GM18873 (cell line): ENCODE data around the gene PLCG2.
A peak's percentile ranks its signal among the peaks of the same experiment; 100 is the strongest.
"Not testable (repeated sequence)": the region's sequence is repeated elsewhere in the genome, so short reads cannot be mapped to it uniquely, and the experiment has no call there.

Experiments used
- ATAC-seq: cut with Tn5 transposase; IDR thresholded peaks from one replicate; pipeline ENCODE4 v1.9.1; 2021; ENCODE audit warnings: mild to moderate bottlenecking, moderate library complexity, moderate number of reproducible peaks; ENCODE audit not compliant: unreplicated experiment, low FRiP score

Gene PLCG2

DNA sequence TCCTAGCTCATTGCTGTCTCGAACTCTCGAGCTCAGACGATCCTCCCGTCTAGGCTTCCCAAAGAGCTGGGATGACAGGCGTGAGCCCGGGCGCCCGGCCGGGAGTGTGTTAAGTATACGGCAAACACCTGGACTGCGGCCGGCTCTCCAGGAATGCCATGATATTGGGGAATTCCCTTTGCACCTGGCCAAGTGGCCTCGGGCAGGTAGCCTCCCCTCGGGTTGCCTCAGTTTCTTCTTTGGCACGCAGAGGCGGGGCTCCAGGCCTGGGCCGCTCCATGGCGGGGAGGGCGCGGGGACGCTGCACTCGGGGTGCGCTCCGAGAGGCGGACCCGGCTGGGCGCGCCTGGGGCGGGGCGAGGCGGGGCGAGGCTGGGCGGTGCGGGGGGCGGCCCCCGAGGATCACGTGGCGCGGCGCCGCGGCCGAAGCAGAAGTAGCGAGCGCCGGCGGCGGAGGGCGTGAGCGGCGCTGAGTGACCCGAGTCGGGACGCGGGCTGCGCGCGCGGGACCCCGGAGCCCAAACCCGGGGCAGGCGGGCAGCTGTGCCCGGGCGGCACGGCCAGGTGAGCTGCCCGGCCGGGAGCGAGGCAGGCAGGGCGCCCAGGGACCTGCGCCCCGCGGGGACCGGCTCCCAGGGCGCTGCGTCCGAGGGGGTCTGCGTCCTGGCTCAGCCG lies at the start of gene PLCG2:
PLCG2 (plus strand) TSS at position 431 of the 675 bp plus-strand sequence. CDS start 6,699 bp downstream, outside the sequence.
- ATAC-seq: peak; percentile 49

DNA sequence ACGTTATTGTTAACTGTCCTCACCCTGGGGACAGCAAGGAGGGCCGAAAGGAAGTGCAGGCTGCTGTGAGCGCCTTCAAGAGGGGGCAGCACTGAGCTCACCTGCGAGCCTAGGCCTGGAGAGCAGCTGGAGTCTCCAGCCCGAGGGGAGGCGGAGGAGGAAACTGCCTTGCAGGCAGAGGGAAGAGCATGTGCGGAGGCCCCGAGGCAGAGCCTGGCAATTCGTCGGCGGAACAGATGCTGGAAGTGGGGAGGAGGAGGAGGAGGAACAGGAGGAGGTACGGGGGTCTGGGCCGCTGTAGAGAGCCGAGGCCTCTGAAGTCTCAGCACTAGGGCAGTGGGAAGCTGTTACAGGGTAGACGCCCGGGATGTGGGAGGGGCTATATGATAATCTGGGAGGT lies 49.6 kb upstream of the PLCG2 start:
- ATAC-seq: no peak

DNA sequence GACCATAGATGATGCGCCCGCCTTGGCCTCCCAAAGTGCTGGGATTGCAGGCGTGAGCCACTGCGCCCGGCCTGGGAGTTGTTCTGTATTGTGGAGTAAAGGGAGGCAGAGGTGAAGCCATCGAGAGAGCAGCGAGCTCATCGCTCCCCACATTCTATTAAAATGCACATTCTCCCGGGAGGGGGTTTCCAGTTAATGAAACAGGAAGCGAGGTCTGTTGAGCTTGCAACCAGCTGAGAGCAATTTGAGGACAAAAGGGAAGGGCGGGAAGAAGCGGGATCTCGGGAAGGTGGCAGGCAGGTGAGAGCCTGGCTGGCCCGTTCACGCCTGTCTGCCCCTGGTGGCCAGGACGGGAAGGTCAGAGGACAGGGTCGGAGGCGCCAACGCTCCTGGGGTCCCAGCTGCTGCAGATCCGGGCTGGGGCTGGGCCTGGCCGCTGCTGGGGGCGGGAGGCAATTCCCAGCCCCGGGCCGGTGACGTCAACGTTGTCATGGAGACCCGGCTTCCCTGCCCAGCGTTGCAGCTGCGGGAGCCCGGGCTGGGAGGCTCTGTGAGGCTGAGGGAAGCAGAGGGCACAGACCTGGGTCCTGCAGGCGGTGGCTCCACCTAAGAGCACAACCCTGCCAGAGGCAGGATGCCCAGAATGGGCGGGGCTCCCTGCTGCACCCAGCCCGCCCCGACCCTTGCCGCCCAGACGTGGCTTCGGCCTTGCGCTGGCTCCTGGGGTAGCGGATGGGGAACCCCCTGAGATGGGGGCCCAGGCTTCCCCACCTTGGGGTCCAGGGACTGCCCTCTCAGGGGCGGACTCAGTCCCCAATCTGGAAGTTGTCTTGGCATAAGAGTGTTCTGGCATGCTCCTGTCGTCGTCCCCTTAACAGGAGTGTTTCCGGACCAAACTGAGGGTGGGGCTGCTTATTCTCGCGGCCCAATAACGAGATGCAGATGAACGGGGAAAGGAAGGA lies 48.7 kb upstream of the PLCG2 start:
- peak; percentile 62 for ATAC-seq

DNA sequence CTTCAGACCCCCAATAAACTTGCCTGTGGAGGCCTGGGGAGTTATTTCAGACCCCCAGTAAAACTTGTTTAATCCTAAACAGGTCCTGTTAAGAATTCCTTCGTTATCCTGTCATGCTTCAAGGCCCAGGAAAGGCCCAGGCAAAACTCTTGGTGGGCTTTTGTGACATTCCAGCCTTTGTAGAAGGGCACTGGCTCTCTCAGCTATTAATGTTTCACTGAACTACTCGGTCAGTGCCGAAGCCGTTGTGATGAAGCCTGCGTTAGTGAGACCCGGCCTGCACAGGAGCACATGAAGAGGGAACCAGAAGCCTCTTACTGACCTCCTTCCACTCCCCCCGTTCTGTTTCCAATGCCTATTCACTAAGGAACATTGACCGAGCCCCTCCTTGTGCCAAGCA lies 47.4 kb upstream of the PLCG2 start:
- no peak for ATAC-seq

DNA sequence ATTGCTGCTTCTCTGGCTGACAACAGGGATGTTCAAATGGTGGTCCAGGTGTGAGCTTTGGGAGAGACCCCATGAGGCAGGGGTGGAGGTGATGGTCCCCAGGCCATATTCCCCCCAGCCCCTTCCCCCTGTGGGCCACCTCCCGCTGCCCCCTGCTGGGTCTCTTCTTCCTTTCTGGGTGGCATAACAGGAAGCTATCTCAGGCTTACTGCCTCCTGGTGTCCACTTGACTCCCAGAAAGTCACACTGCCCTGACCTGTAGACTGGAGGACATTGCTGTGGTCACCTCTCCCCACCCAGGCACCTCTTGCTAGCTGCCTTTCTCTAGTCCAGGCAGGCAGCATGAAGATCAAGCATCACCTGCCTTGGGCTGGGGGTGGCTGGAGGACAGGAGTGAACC lies 46.4 kb upstream of the PLCG2 start:
- no peak for ATAC-seq

DNA sequence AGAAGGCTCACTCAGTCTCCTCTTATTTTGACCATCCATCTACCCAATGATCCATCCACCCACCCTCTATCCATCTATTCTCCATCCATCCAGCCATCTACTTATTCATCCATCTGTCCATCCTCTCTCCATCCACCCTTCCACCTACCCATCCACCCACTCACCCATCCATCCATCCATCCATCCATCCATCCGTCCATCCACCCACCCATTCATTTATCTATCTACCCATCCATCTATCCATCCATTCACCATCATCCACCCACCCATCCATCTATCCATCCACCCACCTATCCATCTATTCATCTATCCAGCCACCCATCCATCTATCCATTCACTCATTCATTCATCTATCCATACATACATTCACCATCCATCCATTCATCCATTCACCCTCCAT lies 45.8 kb upstream of the PLCG2 start:
- no peak for ATAC-seq

DNA sequence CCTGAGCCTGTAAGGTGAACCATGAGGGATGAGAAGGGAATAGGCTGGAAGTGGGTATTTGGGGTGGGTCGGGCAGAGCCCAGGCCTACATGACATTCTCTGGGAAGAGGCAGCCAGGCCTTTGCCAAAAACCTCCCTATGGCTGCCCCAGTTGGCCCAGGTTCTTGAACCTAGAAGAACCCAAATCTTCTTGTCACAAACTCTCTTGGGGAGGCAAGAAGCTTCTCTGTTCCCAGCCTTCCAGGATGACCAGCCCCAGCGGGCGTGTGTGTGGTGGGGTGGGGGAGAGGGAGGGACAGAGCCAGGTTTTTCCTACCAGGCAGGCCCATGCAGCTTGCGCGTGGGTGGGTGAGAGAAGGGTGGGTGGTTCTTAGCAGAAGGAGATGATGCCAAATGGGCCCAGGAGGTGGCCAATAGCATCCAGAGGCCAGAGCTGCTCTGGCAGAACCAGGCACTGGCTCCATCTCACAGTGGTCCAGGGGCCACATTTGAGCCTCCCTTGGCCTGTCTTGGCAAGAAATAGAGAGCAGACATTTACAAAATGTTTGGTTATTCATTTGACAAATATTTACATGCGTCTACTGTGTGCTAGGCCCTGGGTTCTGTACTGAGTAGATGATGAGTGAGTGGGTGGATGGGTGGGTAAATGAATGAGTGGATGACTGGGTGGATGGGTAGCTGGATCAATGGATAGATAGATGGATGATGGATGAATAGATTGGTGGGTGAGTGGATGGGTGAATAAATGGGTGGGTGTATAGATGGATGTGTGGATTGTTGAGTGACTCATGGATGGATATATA lies 44.3 kb upstream of the PLCG2 start:
- ATAC-seq: no peak

DNA sequence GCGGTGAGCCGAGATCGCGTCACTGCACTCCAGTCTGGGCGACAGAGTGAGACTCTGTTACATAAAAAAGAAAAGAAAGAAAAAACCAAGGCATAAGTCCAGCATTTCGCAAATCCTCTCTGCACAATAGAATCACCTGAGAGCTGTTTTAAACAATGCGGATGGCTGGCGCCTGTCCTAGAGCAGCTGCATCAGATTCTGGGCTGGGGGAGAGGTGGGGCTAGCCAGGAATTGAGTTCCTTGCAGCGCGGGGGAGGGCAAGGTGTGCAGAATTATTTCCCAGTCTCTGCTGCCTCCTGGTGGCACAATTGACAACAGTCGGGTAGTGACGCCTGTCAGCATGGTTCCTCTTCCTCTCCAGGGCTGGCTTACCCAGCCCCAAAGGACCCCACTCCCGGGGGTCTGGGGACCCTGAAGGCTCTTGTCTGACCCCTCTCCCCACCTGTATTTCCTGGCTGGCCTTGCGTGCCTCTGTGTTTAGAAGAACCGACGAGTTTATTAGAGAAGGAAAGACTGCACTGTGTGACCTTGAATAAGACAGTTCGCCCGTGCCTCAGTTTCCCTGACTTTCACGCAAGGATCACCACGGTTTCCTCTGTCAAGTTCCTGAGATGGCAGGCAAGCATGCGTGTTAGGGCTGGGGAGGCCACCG lies 41.1 kb upstream of the PLCG2 start:
- ATAC-seq: no peak

DNA sequence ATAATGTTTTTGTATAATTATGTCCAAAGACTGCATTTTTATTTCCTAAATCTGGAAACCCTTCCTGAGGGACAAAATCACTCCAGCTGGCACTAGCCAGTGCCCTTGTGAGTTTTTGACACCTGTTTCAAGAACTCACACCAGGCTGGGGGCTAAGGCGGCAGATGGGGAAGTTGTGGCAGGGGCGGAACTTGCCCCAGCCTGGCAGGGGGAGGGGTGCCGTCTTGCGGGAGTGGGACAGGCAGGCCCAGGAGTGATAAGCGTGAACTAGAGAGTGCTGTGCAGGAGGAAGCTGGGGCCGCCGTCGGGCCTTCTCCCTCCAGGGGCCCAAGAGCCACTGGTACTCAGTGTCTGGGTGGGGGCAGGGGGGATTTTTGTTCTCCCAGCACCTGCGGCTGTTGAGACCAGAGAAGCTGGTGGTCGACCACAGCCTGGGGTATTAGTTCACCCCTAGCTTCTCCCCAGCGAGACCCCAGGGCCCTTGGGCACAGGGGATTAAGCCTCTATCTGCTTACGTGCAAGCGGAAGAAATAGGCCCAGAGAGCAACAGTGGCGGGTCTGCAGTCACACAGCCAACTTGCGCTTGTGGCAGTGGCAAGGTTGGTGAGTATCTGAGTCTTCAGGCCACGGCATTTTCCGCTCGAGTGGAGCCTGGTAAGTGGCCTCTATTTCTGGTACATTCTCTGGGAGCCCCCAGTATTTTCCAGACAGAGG lies 40.2 kb upstream of the PLCG2 start:
- ATAC-seq: no peak

DNA sequence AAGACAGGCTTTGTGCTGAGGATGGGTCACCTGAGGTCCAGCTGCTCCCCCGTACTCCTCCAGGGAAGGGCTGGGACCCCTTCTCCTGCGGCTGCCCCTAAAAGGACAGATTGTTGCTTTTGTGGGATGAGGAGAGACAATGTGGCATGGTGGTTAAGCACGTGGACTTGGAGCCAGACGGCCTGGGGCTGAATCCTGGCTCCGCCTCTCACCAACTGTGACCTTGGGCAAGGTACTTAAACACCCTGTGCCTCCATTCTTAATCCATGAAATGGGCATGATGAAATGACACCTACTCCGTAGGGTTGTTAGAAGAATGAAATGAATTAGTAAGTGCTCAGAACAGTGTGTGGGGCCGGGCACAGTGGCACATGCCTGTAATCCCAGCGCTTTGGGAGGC lies 39.6 kb upstream of the PLCG2 start:
- no peak for ATAC-seq

DNA sequence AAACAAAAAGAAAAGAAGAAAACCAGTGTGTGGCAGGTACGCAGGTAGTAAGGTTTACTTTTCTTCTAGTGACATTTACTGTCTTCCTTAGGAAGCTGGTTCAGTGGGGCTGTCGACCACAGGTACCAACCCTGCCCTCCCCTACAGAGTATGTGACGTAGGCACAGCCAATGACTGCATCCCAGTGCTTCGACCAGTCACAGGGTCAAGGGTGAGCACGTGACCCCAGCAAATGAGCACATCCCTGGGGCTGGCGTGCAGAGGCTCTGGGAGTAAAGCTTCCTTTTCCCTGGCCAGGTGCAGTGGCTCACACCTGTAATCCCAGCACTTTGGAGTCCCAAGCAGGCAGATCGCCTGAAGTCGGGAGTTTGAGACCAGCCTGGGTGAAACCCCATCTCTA lies 38.9 kb upstream of the PLCG2 start:
- peak; percentile 51 for ATAC-seq

DNA sequence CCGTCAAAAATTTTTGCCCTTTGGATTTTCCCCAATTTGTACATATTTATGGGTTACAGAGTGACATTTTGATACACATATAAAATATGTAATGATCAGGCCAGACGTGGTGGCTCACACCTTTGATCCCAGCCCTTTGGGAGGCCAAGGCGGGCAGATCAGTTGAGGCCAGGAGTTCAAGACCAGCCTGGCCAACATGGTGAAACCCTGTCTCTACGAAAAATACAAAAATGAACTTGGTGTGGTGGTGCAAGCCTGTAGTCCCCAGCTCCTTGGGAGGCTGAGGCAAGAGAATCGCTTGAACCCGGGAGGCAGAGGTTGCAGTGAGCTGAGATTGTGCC lies 37.7 kb upstream of the PLCG2 start:
- not testable (repeated sequence) for ATAC-seq

DNA sequence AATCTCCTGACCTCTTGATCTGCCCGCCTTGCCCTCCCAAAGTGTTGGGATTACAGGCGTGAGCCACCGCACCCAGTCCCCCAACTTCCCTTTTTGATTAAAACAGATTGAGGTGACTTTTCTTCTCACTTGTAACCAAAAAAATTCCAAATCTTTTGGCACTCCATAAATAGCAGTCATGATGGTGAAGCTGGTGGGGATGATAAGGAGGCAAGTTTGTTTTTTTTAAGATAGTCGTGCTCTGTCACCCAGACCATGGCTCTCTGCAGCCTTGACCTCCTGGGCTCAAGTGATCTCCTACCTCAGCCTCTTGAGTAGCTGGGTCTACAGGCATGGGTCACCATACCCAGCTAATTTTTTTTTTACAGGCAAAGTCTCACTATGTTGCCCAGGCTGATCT lies 34.7 kb upstream of the PLCG2 start:
- ATAC-seq: no peak

DNA sequence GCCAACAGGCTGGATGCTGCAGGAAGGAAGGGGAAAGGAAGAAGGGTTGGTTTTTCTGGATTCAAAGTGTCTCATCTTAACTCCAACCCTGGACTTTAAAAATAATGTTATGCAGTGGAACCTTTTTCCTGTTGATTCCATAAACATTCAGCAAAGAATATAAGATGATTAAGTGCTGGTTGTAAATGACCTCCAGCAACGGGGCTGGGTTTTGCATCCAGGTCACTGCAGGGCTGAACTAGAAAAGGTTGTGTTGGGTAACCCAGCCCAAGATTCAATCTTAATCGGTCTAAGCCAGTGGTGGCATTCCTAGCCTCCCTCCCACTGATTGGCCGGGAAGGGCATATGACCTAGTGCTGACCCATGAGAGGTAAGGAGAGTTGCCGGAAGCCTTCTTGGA lies 34.2 kb upstream of the PLCG2 start:
- ATAC-seq: no peak

DNA sequence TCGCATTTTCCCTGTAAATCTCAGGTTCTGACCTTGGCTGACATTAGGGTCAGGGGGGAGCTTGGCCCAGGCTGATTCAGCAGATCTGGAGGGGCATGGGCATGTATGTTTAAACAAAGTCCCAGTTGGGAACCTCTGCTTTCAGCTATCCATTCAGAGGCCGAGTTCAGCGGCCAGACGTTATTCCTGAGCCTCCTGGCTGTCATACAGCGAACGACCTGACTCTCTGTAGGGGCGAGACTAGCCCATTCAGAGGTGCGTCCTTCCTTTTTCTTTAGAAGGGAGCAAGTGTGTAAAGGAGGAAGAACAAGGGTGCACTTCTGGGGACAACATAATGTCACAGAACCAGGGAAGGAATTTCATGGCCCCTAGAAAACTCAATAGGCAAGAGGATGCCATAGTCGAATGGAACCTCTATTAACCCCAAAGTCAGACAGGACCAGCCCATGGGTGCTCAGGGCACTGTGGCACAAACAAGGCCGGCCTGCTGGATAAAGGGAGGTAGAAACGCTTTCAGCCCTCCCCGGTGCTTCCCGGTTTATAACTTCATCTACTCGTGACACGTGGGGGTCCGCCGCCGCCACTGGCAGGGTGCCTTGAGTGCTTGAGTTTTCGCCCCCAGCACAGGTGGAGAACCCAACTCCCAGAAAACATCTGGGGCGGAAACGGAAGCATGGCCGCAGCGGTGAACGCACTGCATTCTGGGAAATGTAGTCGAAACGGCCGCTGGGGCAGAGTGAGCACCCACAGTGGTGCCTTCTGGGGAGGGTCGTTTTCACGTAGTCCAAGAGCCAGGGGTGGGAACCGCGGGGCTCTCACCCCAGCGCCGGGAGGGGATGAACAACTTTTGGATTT lies 33.2 kb upstream of the PLCG2 start:
- ATAC-seq: no peak

DNA sequence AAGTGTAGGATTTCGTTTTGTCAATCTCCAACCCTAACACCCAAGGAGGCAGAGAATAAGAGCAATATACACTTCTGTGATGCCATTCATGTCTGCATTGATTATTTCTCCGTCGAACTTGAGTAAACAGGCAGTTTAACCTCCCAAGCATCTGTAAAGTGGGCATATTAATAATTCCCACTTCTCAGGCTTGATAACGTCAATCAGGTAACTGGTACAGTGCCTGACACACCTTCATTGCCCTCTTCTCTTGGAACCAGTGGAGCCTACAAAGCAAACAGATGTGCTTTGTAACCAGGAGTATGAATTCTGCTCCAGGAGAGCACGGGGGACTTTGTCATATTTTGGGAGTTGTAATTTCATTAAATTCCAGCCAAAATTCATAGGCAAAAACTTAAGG lies 32.5 kb upstream of the PLCG2 start:
- ATAC-seq: no peak

DNA sequence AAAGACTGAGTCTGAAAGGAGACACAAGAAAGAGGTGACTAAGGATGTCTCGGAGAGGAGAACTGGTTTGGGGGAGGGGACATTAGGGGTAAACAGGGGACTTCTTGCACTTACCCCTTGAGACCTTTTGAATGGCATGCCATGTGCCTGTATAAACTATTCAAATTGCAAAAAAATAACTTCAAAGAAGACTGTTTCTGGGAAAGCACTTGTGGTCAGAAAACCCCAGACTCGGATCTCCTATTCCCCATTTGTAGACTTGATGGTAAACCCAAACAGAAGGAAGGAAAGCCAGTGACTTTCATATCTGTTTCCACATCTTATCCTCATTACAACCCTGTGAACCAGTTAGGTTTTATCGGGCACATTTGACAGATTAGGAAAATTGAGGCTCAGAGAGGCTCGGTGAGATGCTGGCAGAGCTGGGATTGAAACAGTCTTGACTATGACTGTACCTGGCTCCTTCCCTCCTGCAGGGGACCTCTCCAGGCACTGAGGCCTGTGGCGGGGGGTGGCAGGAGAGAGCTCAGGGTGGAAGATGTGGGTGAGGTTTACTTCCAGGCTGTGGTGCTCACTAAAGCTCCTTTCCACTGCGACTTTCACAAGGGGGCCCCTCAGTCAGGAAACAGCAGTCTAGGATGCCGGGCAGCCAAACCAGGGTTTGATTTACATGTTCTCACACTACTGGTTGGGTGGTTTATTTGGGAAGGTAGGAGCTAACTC lies 30.5 kb upstream of the PLCG2 start:
- no peak for ATAC-seq

DNA sequence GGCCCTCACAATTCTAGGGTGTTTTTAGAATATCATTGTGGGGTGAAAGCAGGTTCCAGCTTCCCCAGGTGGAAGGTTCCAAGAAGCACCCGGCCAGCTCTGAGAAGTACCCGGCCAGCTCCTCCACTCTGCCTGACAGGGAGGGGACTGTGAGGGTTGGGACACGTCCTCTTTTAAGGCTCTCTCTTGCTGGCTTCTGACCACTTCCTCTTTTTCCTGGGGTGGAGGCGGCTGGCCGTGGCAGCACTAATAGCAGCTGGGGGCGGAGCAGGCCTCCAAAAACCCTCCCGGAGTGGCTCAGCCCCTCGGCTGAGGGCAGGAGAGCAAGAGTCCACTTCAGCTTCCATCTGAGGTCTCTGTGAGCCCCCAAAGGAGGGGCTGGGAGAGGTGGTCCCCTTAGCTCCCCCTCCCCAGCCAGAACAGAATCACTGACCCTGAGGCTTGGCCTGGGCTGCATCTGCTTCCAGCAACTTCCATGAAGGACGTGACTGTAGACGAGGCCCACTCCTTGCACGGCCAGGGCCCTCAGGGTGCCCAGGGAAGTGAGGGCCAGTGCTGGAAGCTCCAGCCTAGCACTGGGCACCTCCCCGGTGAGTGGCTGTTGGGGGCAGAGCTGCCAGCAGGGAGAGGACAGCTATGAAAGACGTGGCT lies 26.7 kb upstream of the PLCG2 start:
- ATAC-seq: peak; percentile 74
